Right lobe of liver (tissue), 5 donors: Measurements from ENCODE around the gene FBXO27. TPM values are rescaled to one million over a fixed set of nuclear protein-coding genes. Genes with fewer than 3 reads are reported as not detected.

Experiments
- total RNA-seq, 6 experiments: library from RNA; depleted of rRNA in 2 of 6; stranded (reverse); fragments of >200 nt in 2 of 6; fragmentation: NEBNext Ultra II Directional in 3 of 6; extraction: Animal tissue kit (Norgen Biotek cat#: 25700) in 3 of 6; gene quantifications; one replicate each; pipeline versions ENCODE4 v1.1.0 to v1.2.4, GENCODE V29; 2016 to 2023
- donor health status: DM: no; HTN: no; CAD: no.
- donor health status: DM: no; HTN: no; CAD: no.
- donor health status: DM: no; HTN: yes; CAD: no.
- donor health status: DM: no; HTN: yes; CAD: no.

The FBXO27 gene
- total RNA-seq, 6 experiments from 2014 or later: 3.7 to 15.5 (median 7.6) TPM

Other genes with a start within 250 kb of the FBXO27 start
- not detected for gene LGALS7B, start 243.3 kb downstream of the FBXO27 start, total RNA-seq
- gene LGALS4, start 219.6 kb downstream of the FBXO27 start, total RNA-seq: 100 to 1,000 TPM in 5 of 6 experiments, 10 to 100 TPM in 1; 21.0 to 376 (median 186) TPM
- 100 to 1,000 TPM; 158 to 466 (median 286) TPM for gene ECH1, start 200.8 kb downstream of the FBXO27 start, total RNA-seq
- gene HNRNPL, start 182.6 kb downstream of the FBXO27 start, total RNA-seq: 100 to 1,000 TPM in 4 of 6 experiments, 10 to 100 TPM in 2; 89.5 to 157 (median 102) TPM
- 10 to 100 TPM in 2 of 6 experiments, 1 to 10 TPM in 4; 3.3 to 13.8 (median 5.5) TPM for gene RINL, start 154.3 kb downstream of the FBXO27 start, total RNA-seq
- 10 to 100 TPM; 28.6 to 62.0 (median 32.5) TPM for gene SIRT2, start 132.9 kb downstream of the FBXO27 start, total RNA-seq
- 10 to 100 TPM; 13.2 to 27.9 (median 16.5) TPM for gene NFKBIB, start 132.6 kb downstream of the FBXO27 start, total RNA-seq
- gene CCER2, start 120.4 kb downstream of the FBXO27 start, total RNA-seq: under 1 TPM in 4 of 6 experiments, not detected in 2; 0.20 to 0.55 (median 0.37) TPM
- 10 to 100 TPM; 10.6 to 26.5 (median 18.7) TPM for gene SARS2, start 101.8 kb downstream of the FBXO27 start, total RNA-seq
- gene MRPS12, start 101.6 kb downstream of the FBXO27 start, total RNA-seq: 10 to 100 TPM; 21.2 to 49.5 (median 24.0) TPM
- gene FBXO17, start 56.8 kb downstream of the FBXO27 start, total RNA-seq: 10 to 100 TPM; 19.9 to 57.9 (median 36.7) TPM
- not detected for gene ACP7, start 51.8 kb upstream of the FBXO27 start, total RNA-seq
- gene PAK4, start 93.2 kb upstream of the FBXO27 start, total RNA-seq: 10 to 100 TPM; 11.4 to 16.6 (median 14.7) TPM
- not detected for gene NCCRP1, start 164.4 kb upstream of the FBXO27 start, total RNA-seq
- not detected for gene SYCN, start 171.7 kb upstream of the FBXO27 start, total RNA-seq
- gene IFNL3, start 212.5 kb upstream of the FBXO27 start, total RNA-seq: not detected
- gene IFNL4, start 216.3 kb upstream of the FBXO27 start, total RNA-seq: not detected
- not detected for gene IFNL2, start 235.8 kb upstream of the FBXO27 start, total RNA-seq